OCI-LY7 (cell line): Measurements from ENCODE around the gene ZNF526.

Source experiments
- CTCF ChIP-seq: fragments of 200-600 bp; sonication (generic); conservative IDR thresholded peaks from 2 replicates; pipeline ENCODE4 v1.5.1; 2014; ENCODE audit warnings: mild to moderate bottlenecking, antibody characterized with exemption, low read length, moderate library complexity, mixed read lengths
- EZH2phosphoT487 ChIP-seq: fragments of 200-600 bp; sonication (generic); IDR thresholded peaks from 2 replicates; pipeline ENCODE4 v1.6.1; 2018; ENCODE audit warnings: low read depth, borderline replicate concordance, mild to moderate bottlenecking, mixed run types, antibody characterized with exemption, low read length, moderate library complexity, mixed read lengths

- TF ChIP-seq CTCF (no peak), EZH2phosphoT487 (no peak)
Measured at GRCh38 chr19:42271045-42271419, 50.9 kb downstream of the ZNF526 start.
